ENCODE results near the gene PI4KA. TPM values are rescaled to one million over a fixed set of nuclear protein-coding genes. Genes with fewer than 3 reads are reported as not detected.
"Not testable (repeated sequence)": the region's sequence is repeated elsewhere in the genome, so short reads cannot be mapped to it uniquely, and the experiment has no call there.

Gene PI4KA
- total RNA-seq, 6 experiments from 2014 or later = 35.3 to 55.4 (median 47.7) TPM

DNA sequence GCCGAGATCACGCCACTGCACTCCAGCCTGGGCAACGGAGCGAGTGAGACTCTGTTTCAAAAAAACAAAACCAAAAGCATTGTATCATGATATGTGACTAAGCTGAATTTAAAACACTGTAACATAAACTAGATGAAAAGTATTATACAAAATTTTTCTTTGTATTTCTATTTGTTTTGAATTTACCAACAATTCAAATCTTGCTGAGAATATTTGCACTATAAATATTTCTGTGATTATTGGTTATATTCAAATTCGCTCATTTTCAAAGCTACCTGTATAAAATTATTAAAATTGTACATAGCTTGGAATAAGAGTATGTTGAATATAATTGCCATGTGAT is 186.6 kb downstream of the PI4KA start:
- 82% methylated on average over 5 of the region's 5 CpGs for WGBS (ENCODE audit: insufficient coverage, low coverage, low lambda C conversion rate, missing lambda C conversion rate)
- no peaks in the 10 kb centered on the region for H3K27me3 ChIP-seq
- no peak for ATAC-seq
- H3K27ac ChIP-seq = no peak overlapping the region
- H3K4me3 ChIP-seq = no peak overlapping the region
- H3K9me3 ChIP-seq = no peaks in the 10 kb centered on the region
- no peak for TF ChIP-seq POLR2A (IDR thresholded peaks at IDR 0.05)
- TF ChIP-seq, protein P1, sequence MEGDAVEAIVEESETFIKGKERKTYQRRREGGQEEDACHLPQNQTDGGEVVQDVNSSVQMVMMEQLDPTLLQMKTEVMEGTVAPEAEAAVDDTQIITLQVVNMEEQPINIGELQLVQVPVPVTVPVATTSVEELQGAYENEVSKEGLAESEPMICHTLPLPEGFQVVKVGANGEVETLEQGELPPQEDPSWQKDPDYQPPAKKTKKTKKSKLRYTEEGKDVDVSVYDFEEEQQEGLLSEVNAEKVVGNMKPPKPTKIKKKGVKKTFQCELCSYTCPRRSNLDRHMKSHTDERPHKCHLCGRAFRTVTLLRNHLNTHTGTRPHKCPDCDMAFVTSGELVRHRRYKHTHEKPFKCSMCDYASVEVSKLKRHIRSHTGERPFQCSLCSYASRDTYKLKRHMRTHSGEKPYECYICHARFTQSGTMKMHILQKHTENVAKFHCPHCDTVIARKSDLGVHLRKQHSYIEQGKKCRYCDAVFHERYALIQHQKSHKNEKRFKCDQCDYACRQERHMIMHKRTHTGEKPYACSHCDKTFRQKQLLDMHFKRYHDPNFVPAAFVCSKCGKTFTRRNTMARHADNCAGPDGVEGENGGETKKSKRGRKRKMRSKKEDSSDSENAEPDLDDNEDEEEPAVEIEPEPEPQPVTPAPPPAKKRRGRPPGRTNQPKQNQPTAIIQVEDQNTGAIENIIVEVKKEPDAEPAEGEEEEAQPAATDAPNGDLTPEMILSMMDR (IDR thresholded peaks at IDR 0.05) = no peak
- intact Hi-C loops (cut with DNase I) = no loop called here
- no peaks in the 10 kb centered on the region for H3K4me1 ChIP-seq
- H3K36me3 ChIP-seq = no peaks in the 10 kb centered on the region
- DNase-seq = no peak

- ATAC-seq = no peak
- Histone ChIP-seq H3K36me3 (no peaks in the 10 kb centered on the region), H3K4me1 (no peaks in the 10 kb centered on the region), H3K27me3 (no peaks in the 10 kb centered on the region), H3K27ac (no peak overlapping the region), H3K4me3 (no peak overlapping the region), H3K9me3 (no peaks in the 10 kb centered on the region)
- intact Hi-C loops (cut with DNase I) = no loop called here
- TF ChIP-seq POLR2A (IDR thresholded peaks at IDR 0.05) = no peak
- TF ChIP-seq, protein P1 (IDR thresholded peaks at IDR 0.05) = no peak
- no peak for DNase-seq
- 80% methylated on average over 5 of the region's 6 CpGs for WGBS (ENCODE audit: insufficient coverage, low coverage, low lambda C conversion rate, missing lambda C conversion rate)
Observed at GRCh38 chr22:20671409-20672081, 187.1 kb downstream of the PI4KA start.

- H3K36me3 ChIP-seq; H3K4me3 ChIP-seq; intact Hi-C loops (cut with DNase I); H3K27ac ChIP-seq; H3K9me3 ChIP-seq; H3K27me3 ChIP-seq; ATAC-seq; H3K4me1 ChIP-seq; DNase-seq: not testable (repeated sequence)
- WGBS (ENCODE audit: insufficient coverage, low coverage, low lambda C conversion rate, missing lambda C conversion rate) = 13% methylated on average over 3 of the region's 73 CpGs
Observed at GRCh38 chr22:20670457-20671261, 188.0 kb downstream of the PI4KA start.

DNA sequence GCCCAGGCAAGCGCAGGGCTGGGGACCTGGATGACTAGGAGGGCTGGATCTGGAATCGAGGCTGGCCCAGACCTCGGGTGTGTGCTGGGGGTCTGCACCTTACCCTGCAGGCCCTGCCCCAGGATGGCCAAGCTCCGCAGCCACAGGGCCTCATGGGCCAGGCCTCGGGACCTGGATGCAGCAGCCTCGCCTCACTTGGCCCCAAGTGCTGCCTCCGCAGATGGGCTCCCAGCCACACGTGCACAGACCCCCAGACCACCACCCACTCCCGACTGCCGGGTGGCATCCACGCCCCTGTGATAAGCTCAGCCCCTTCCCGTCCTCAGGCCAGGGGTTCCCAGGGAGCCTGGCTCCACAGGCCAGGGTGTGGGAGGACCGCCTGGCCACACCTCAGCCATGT is 188.7 kb downstream of the PI4KA start:
- H3K36me3 ChIP-seq; intact Hi-C loops (cut with DNase I); H3K9me3 ChIP-seq; H3K27ac ChIP-seq; DNase-seq; H3K4me1 ChIP-seq; ATAC-seq; H3K4me3 ChIP-seq; H3K27me3 ChIP-seq: not testable (repeated sequence)
- WGBS (ENCODE audit: insufficient coverage, low coverage, low lambda C conversion rate, missing lambda C conversion rate) = no CpG with 5 or more reads among the region's 13 CpGs

GRCh38 chr22:20669471-20669870 is 189.1 kb downstream of the PI4KA start:
- not testable (repeated sequence) for DNase-seq

GRCh38 chr22:20668769-20669168 is 189.8 kb downstream of the PI4KA start:
- ATAC-seq; H3K9me3 ChIP-seq; H3K4me3 ChIP-seq; DNase-seq; H3K27ac ChIP-seq; intact Hi-C loops (cut with DNase I); H3K4me1 ChIP-seq; H3K27me3 ChIP-seq; H3K36me3 ChIP-seq: not testable (repeated sequence)
- WGBS (ENCODE audit: insufficient coverage, low coverage, low lambda C conversion rate, missing lambda C conversion rate) = no CpG with 5 or more reads among the region's 13 CpGs

More at GRCh38 chr22:20669471-20669870, 189.1 kb downstream of the PI4KA start:
- ATAC-seq; H3K27ac ChIP-seq; intact Hi-C loops (cut with DNase I); H3K9me3 ChIP-seq; H3K4me1 ChIP-seq; H3K4me3 ChIP-seq; H3K27me3 ChIP-seq; H3K36me3 ChIP-seq: not testable (repeated sequence)
- WGBS (ENCODE audit: insufficient coverage, low coverage, low lambda C conversion rate, missing lambda C conversion rate) = no CpG with 5 or more reads among the region's 15 CpGs

DNA sequence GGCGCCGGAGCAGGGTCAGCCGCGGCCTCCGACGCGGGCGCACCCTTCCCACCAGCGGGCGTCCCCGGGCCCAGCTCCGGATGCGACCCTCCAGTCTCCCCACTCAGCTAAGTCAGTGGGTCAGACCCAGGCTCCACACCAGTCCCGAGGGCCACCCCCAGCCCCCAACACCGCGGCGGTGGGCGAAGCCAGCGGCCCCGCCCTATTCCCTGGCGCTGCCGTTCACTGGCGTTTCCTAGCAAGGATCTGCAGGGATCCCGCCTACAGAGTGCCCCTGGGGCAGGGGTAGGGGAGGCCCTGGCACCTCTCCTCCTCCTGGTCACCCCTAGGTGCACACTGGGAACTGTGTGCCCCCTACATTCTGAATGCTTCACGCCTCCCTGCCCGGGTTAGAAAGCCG is 190.4 kb downstream of the PI4KA start:
- H3K9me3 ChIP-seq; ATAC-seq; H3K36me3 ChIP-seq; H3K4me1 ChIP-seq; DNase-seq; H3K27ac ChIP-seq; H3K4me3 ChIP-seq; intact Hi-C loops (cut with DNase I); H3K27me3 ChIP-seq: not testable (repeated sequence)
- no CpG with 5 or more reads among the region's 27 CpGs for WGBS (ENCODE audit: insufficient coverage, low coverage, low lambda C conversion rate, missing lambda C conversion rate)

DNA sequence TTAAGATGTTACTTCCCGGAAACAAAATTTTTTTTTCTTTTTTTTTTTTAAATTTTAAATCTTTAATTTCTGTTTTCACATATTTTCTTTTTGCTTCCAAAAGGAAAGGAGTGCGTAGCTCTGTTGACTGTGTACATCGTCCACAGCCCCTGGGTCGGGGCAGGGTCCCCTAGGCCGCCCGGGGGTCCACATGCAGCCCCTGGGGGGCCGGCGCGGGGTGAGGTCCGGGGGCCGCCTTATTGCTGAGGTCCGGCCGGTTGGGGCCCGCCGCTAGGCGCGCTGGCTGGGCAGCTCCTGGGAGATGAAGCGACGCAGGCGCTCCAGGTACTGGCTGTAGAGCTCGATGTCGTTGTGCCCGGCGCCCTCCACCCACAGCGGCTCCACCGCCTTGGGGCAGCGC is 191.1 kb downstream of the PI4KA start:
- H3K4me1 ChIP-seq; H3K27me3 ChIP-seq; H3K4me3 ChIP-seq; DNase-seq; H3K9me3 ChIP-seq; H3K27ac ChIP-seq; H3K36me3 ChIP-seq; intact Hi-C loops (cut with DNase I); ATAC-seq: not testable (repeated sequence)
- 73% methylated on average over 9 of the region's 27 CpGs for WGBS (ENCODE audit: insufficient coverage, low coverage, low lambda C conversion rate, missing lambda C conversion rate)

All from right lobe of liver (tissue), 6 donors.